Measurements from ENCODE around the gene ZNF593. TPM values are rescaled to one million over a fixed set of nuclear protein-coding genes. Genes with fewer than 3 reads are reported as not detected.

The ZNF593 gene
- total and polyA plus RNA-seq, 2 donors (not counting 1 experiment from before 2014, with no cell fraction given): 10.7 to 60.0 TPM

- Histone ChIP-seq H3K27ac (ENCODE audit: low read length in 2 of 2) (no peak overlapping the region), H3K79me2 (ENCODE audit: control insufficient read depth, insufficient read depth, low read length) (no peaks in the 10 kb centered on the region), H2AFZ (ENCODE audit: insufficient read depth, low read depth, low read length, poor library complexity, severe bottlenecking) (no peak overlapping the region), H3K27me3 (replicated peaks in 1 of 4; ENCODE audit: control extremely low read depth in 1 of 4, control insufficient read depth in 3 of 4, insufficient read depth in 4 of 4, low read length in 3 of 4) (peaks cover 0 to 2% (median 0%) of the 10 kb centered on the region in 4 experiments), H3K4me1 (ENCODE audit: control insufficient read depth in 2 of 2, insufficient read depth in 2 of 2, low read length in 2 of 2) (no peaks in the 10 kb centered on the region), H3K9me3 (ENCODE audit: control extremely low read depth in 1 of 3, control insufficient read depth in 2 of 3, insufficient read depth in 1 of 3, low read length in 2 of 3) (no peaks in the 10 kb centered on the region), H3K9ac (ENCODE audit: low read length) (no peak overlapping the region), H3K36me3 (replicated peaks in 1 of 2; ENCODE audit: control extremely low read depth in 1 of 2, control insufficient read depth in 1 of 2, extremely low read depth in 1 of 2, insufficient read depth in 2 of 2, low read length in 1 of 2) (no peaks in the 10 kb centered on the region), H4K20me1 (ENCODE audit: control insufficient read depth, insufficient read depth, low read length, poor library complexity, severe bottlenecking) (no peaks in the 10 kb centered on the region), H3K4me3 (ENCODE audit: control extremely low read depth in 1 of 5, extremely low read depth in 1 of 5, insufficient read depth in 1 of 5, low read depth in 2 of 5, low read length in 4 of 5) (no peak overlapping the region), H3K4me2 (replicated peaks; ENCODE audit: low read depth, low read length, poor library complexity, severe bottlenecking) (no peak overlapping the region)
- WGBS (ENCODE audit: insufficient coverage): 86% methylated on average over 1 of the region's 5 CpGs
- Mint-ChIP-seq H3K9me3 (ENCODE audit: insufficient read depth) (no peaks in the 10 kb centered on the region), H3K27me3 (peaks cover 8% of the 10 kb centered on the region), H3K4me1 (no peaks in the 10 kb centered on the region), H3K27ac (no peak overlapping the region), H3K4me3 (no peak overlapping the region)
- intact Hi-C loops (cut with micrococcal nuclease): no loop called here
- DNase-seq (no peak), ATAC-seq (ENCODE audit: low read depth) (no peak)
- ChIA-PET POLR2A (no interaction called here), CTCF (interaction anchor here (1.2 to 1.5 kb wide), 2 partner anchors 21 to 49 kb away, joined by 4 read pairs; partner anchors contain the start of gene CEP85)
- TF ChIP-seq EZH2 (IDR thresholded peaks at IDR 0.05; ENCODE audit: borderline replicate concordance, insufficient read depth, low read depth, low read length, poor library complexity, severe bottlenecking) (no peak), CTCF (IDR thresholded peaks at IDR 0.05) (no peak)
These were observed 43.0 kb downstream of the ZNF593 start for GRCh38 chr1:26212726-26213125.

- no peak for ATAC-seq (ENCODE audit: low read depth)
- no peaks in the 10 kb centered on the region for H3K4me1 ChIP-seq (ENCODE audit: control insufficient read depth in 2 of 2, insufficient read depth in 2 of 2, low read length in 2 of 2)
- 100% methylated on average over 4 of the region's 6 CpGs for WGBS (ENCODE audit: insufficient coverage)
- H3K4me2 ChIP-seq (replicated peaks; ENCODE audit: low read depth, low read length, poor library complexity, severe bottlenecking): no peak overlapping the region
- H2AFZ ChIP-seq (ENCODE audit: insufficient read depth, low read depth, low read length, poor library complexity, severe bottlenecking): no peak overlapping the region
- ChIA-PET POLR2A (no interaction called here), CTCF (interaction anchor here (1.5 kb wide), 1 partner anchor 21 kb away, joined by 4 read pairs; the partner anchor contains the start of gene CEP85)
- H3K27me3 ChIP-seq (replicated peaks in 1 of 4; ENCODE audit: control extremely low read depth in 1 of 4, control insufficient read depth in 3 of 4, insufficient read depth in 4 of 4, low read length in 3 of 4): peaks cover 0 to 2% (median 0%) of the 10 kb centered on the region in 4 experiments
- no peaks in the 10 kb centered on the region for H3K4me1 Mint-ChIP-seq
- no peak overlapping the region for H3K4me3 ChIP-seq (ENCODE audit: control extremely low read depth in 1 of 5, extremely low read depth in 1 of 5, insufficient read depth in 1 of 5, low read depth in 2 of 5, low read length in 4 of 5)
- H3K9me3 Mint-ChIP-seq (ENCODE audit: insufficient read depth): no peaks in the 10 kb centered on the region
- no peak for DNase-seq
- peaks cover 8% of the 10 kb centered on the region for H3K27me3 Mint-ChIP-seq
- no peak overlapping the region for H3K27ac ChIP-seq (ENCODE audit: low read length in 2 of 2)
- H3K9ac ChIP-seq (ENCODE audit: low read length): no peak overlapping the region
- no peaks in the 10 kb centered on the region for H3K9me3 ChIP-seq (ENCODE audit: control extremely low read depth in 1 of 3, control insufficient read depth in 2 of 3, insufficient read depth in 1 of 3, low read length in 2 of 3)
- no peak overlapping the region for H3K27ac Mint-ChIP-seq
- H3K36me3 ChIP-seq (replicated peaks in 1 of 2; ENCODE audit: control extremely low read depth in 1 of 2, control insufficient read depth in 1 of 2, extremely low read depth in 1 of 2, insufficient read depth in 2 of 2, low read length in 1 of 2): no peaks in the 10 kb centered on the region
- no peak for TF ChIP-seq EZH2 (IDR thresholded peaks at IDR 0.05; ENCODE audit: borderline replicate concordance, insufficient read depth, low read depth, low read length, poor library complexity, severe bottlenecking)
- no peak for TF ChIP-seq CTCF (IDR thresholded peaks at IDR 0.05)
- no peaks in the 10 kb centered on the region for H3K79me2 ChIP-seq (ENCODE audit: control insufficient read depth, insufficient read depth, low read length)
- H3K4me3 Mint-ChIP-seq: no peak overlapping the region
- intact Hi-C loops (cut with micrococcal nuclease): no loop called here
- no peaks in the 10 kb centered on the region for H4K20me1 ChIP-seq (ENCODE audit: control insufficient read depth, insufficient read depth, low read length, poor library complexity, severe bottlenecking)
These were observed 43.7 kb downstream of the ZNF593 start for GRCh38 chr1:26213335-26213905.
